SU-DHL-6 (cell line): ENCODE measurements around the gene NDUFS2.

Experiments
- CTCF ChIP-seq: fragments of 200-600 bp; sonication (generic); IDR thresholded peaks from one replicate; pipeline ENCODE4 v1.5.1; 2017; ENCODE audit warnings: antibody characterized with exemption, mild to moderate bottlenecking, low read length, moderate library complexity; ENCODE audit not compliant: insufficient read depth, poor library complexity, severe bottlenecking
- EZH2phosphoT487 ChIP-seq: fragments of 200-600 bp; sonication (generic), shearing (Covaris generic); conservative IDR thresholded peaks from 2 replicates; pipeline ENCODE4 v1.6.1; 2018; ENCODE audit warnings: mild to moderate bottlenecking, antibody characterized with exemption, low read length, moderate library complexity, mixed read lengths

- TF ChIP-seq CTCF (no peak), EZH2phosphoT487 (no peak)
These were observed 16.3 kb downstream of the NDUFS2 start for GRCh38 chr1:161218301-161219077.
